ENCODE measurements around the gene ELOVL6. TPM values are rescaled to one million over a fixed set of nuclear protein-coding genes. Genes with fewer than 3 reads are reported as not detected.
"Not testable (repeated sequence)": the region's sequence is repeated elsewhere in the genome, so short reads cannot be mapped to it uniquely, and the experiment has no call there.

Gene ELOVL6
- total and polyA plus RNA-seq, 7 donors: 1.2 to 43.6 (median 4.7) TPM

DNA sequence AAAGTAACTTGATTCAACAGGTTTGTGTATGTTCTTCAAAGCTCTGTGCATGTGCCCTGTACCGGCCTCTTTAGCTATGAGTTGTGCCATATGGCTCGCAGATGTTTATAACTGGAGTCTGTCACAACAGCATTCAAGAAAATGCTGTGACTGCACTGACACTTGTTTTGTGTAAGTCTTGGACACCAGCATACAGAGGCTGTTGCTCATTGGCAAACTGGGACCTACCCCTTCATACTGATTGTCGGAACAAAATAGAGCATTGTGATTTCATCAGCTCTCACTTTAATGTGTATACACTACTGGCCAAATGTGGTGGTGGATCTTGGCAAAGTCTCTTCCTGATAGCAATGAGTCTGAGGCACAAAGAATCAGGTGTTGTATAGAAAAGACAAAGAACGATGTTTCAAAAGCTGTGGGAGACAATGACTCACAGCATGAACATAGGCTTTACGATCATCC is 151.8 kb downstream of the ELOVL6 start:
- intact Hi-C loops (cut with DNase I): loop anchor here (5.0 kb wide), 1 partner anchor 151 kb away; the partner anchor contains the start of gene ELOVL6
- no peak for TF ChIP-seq POLR2AphosphoS5 (IDR thresholded peaks at IDR 0.05)
- TF ChIP-seq POLR2A (IDR thresholded peaks at IDR 0.05): no peak
- TF ChIP-seq EP300 (IDR thresholded peaks at IDR 0.05): no peak
- TF ChIP-seq, protein P1, sequence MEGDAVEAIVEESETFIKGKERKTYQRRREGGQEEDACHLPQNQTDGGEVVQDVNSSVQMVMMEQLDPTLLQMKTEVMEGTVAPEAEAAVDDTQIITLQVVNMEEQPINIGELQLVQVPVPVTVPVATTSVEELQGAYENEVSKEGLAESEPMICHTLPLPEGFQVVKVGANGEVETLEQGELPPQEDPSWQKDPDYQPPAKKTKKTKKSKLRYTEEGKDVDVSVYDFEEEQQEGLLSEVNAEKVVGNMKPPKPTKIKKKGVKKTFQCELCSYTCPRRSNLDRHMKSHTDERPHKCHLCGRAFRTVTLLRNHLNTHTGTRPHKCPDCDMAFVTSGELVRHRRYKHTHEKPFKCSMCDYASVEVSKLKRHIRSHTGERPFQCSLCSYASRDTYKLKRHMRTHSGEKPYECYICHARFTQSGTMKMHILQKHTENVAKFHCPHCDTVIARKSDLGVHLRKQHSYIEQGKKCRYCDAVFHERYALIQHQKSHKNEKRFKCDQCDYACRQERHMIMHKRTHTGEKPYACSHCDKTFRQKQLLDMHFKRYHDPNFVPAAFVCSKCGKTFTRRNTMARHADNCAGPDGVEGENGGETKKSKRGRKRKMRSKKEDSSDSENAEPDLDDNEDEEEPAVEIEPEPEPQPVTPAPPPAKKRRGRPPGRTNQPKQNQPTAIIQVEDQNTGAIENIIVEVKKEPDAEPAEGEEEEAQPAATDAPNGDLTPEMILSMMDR (IDR thresholded peaks at IDR 0.05): no peak
- Histone ChIP-seq H3K27ac (no peak overlapping the region), H3K9me3 (no peaks in the 10 kb centered on the region), H3K4me1 (no peaks in the 10 kb centered on the region), H3K27me3 (no peaks in the 10 kb centered on the region), H3K4me3 (no peak overlapping the region), H3K36me3 (no peaks in the 10 kb centered on the region)
- no peak for DNase-seq
- WGBS, 2 donors: 79 to 85% methylated on average over 5 of the region's 5 CpGs

DNA sequence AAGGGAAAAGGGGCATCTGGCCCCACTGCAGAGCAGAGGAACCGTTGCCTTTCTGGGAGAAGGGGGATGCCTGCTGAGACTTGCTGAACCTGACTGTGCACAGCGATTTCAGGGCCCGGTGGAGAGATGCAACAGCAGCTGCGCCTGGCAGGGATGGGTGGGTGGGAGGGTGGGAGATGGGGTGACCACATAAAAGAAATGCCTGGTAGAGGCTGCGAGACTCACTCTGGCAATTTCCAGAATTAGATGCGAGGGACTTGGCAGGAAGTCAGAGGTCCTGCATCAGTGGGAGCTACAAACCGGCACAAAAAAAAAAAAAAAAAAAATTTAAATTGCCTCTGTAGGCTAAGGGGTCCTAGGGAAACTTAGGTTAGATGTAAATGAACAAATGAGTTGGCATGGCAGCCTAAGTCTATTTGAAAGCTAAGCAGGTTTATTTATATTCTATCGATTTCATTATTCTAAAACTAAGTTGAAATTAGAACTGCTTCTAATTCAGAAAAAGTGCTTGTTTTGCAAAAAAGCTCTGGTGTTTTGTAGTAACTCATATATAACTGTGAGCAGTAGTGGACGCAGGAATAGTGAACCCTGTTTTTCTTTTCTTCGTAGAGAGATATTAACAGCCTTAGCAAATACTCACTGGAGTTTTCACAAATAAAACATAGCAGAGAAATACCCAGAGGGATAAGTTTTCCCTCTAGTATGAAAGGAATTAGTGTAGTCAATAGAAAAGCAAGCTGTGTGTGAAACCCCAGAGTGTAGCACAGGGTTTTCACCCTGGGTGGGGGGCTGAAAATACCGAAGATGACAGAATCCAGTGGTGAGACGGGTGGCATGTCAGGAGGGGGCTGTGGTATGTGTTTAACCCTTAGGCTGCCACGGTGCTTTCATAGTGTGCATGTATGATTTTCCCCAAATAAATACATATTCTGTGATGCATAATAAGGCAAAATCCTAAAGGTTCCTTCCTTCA is 155.6 kb downstream of the ELOVL6 start:
- intact Hi-C loops (cut with DNase I): no loop called here
- H3K9me3 ChIP-seq: no peaks in the 10 kb centered on the region
- TF ChIP-seq POLR2A (IDR thresholded peaks at IDR 0.05) (no peak), EP300 (IDR thresholded peaks at IDR 0.05) (no peak), POLR2AphosphoS5 (IDR thresholded peaks at IDR 0.05) (no peak)
- TF ChIP-seq, protein P1 (IDR thresholded peaks at IDR 0.05): no peak
- no peaks in the 10 kb centered on the region for H3K36me3 ChIP-seq
- H3K4me1 ChIP-seq: no peaks in the 10 kb centered on the region
- no peaks in the 10 kb centered on the region for H3K27me3 ChIP-seq
- no peak overlapping the region for H3K27ac ChIP-seq
- DNase-seq: no peak
- no peak overlapping the region for H3K4me3 ChIP-seq
- WGBS, 2 donors: 46 to 74% methylated on average over 13 of the region's 13 CpGs

DNA sequence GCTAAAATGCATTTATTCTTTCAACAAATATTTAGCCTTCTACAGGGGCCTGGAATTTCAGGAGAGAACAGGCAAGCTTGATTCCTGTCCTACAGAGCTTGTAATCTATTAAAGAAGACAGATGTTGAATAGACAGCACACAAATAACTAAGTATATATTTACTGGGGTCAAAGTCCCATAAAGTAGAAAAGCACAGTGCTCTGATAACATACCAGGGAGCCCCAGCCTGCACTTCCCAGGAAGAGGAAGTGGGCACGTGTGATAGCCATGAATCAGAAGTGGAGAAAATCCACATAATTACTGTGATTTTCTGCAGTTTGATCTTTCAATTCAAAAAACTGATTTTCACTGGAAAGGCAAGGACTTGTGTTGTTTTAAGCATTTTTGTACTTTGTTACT is 156.7 kb downstream of the ELOVL6 start:
- WGBS, 2 donors: 16 to 29% methylated on average over 1 of the region's 1 CpG
- intact Hi-C loops (cut with DNase I): no loop called here

DNA sequence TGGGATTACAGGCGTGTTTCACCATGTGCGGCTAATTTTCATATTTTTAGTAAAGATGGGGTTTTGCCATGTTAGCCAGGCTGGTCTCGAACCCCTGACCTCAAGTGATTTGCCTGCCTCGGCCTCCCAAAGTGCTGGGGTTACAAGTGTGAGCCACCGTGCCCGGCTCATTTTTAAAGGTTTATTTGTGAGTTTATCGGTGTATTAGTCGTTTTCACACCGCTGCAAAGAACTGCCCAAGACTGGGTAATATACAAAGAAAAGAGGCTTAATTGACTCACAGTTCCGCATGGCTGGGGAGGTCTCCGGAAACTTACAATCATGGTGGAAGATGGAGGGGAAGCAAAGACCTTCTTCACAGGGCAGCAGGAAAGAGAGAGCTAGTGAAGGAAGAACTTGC is 159.3 kb downstream of the ELOVL6 start:
- H3K4me1 ChIP-seq; H3K27ac ChIP-seq; DNase-seq; H3K4me3 ChIP-seq; H3K36me3 ChIP-seq; H3K27me3 ChIP-seq; intact Hi-C loops (cut with DNase I); H3K9me3 ChIP-seq: not testable (repeated sequence)
- 94 to 95% methylated on average over 11 of the region's 11 CpGs for WGBS, 2 donors

More for the DNA sequence above, 156.7 kb downstream of the ELOVL6 start:
- H3K27me3 ChIP-seq: no peaks in the 10 kb centered on the region
- TF ChIP-seq EP300 (IDR thresholded peaks at IDR 0.05) (no peak), POLR2AphosphoS5 (IDR thresholded peaks at IDR 0.05) (no peak), POLR2A (IDR thresholded peaks at IDR 0.05) (no peak)
- TF ChIP-seq, protein P1 (IDR thresholded peaks at IDR 0.05): no peak
- DNase-seq: no peak
- H3K4me3 ChIP-seq: no peak overlapping the region
- H3K4me1 ChIP-seq: no peaks in the 10 kb centered on the region
- no peaks in the 10 kb centered on the region for H3K36me3 ChIP-seq
- no peaks in the 10 kb centered on the region for H3K9me3 ChIP-seq
- no peak overlapping the region for H3K27ac ChIP-seq

DNA sequence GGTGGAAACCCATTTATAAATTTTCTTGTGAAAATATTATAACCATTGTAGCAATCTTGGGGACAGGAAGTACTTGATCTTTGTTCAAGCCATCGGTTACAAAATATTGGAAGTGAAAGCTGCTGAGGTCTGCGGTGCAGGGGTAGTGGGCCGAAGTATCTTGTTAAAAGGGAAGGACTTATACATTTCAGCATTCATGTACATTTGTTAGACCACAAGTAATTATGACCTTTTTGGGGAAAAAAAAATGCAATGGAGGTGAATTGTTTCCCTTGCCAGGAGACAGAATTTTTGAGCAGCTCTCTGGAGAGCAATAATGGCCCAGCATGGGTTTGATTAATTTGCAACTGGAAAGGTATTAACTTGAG is 164.4 kb downstream of the ELOVL6 start:
- Histone ChIP-seq H3K27me3 (no peaks in the 10 kb centered on the region), H3K27ac (no peak overlapping the region), H3K4me3 (no peak overlapping the region), H3K4me1 (no peaks in the 10 kb centered on the region), H3K9me3 (no peaks in the 10 kb centered on the region), H3K36me3 (no peaks in the 10 kb centered on the region)
- no peak for DNase-seq
- intact Hi-C loops (cut with DNase I): no loop called here
- TF ChIP-seq POLR2A (IDR thresholded peaks at IDR 0.05) (no peak), EP300 (IDR thresholded peaks at IDR 0.05) (no peak), POLR2AphosphoS5 (IDR thresholded peaks at IDR 0.05) (no peak)
- TF ChIP-seq, protein P1 (IDR thresholded peaks at IDR 0.05): no peak
- 38 to 80% methylated on average over 3 of the region's 3 CpGs for WGBS, 2 donors
